ACHN (cell line): ENCODE measurements around the gene PAX7.
"Not testable (repeated sequence)": the region's sequence is repeated elsewhere in the genome, so short reads cannot be mapped to it uniquely, and the experiment has no call there.

Experiments used
- DNase-seq: peaks from one replicate; pipeline ENCODE4 v3.0.0-alpha.2; 2015
- in situ Hi-C: cut with HindIII; loops from 2 replicates; pipeline ENCODE4 v1.10.0; 2017; ENCODE audit warnings: low sequenced_read_pairs, low pct_ligation_motif_present, low pct_unique_long_range_greater_than_20kb

PAX7 gene

GRCh38 chr1:18686540-18686939, 55.9 kb downstream of the PAX7 start:
- in situ Hi-C loops, result no loop called here
- DNase-seq, result no peak

- in situ Hi-C loops, result no loop called here
- no peak for DNase-seq
These were observed 56.6 kb downstream of the PAX7 start for GRCh38 chr1:18687273-18687672.

GRCh38 chr1:18691648-18692047, 61.0 kb downstream of the PAX7 start:
- in situ Hi-C loops, result no loop called here
- no peak for DNase-seq

- in situ Hi-C loops, result no loop called here
- no peak for DNase-seq
These were observed 62.8 kb downstream of the PAX7 start for GRCh38 chr1:18693256-18694098.

- in situ Hi-C loops, DNase-seq: not testable (repeated sequence)
These were observed 63.6 kb downstream of the PAX7 start for GRCh38 chr1:18694289-18694688.

GRCh38 chr1:18697541-18697940, 66.9 kb downstream of the PAX7 start:
- in situ Hi-C loops, result no loop called here
- DNase-seq, result no peak

GRCh38 chr1:18700530-18700929, 69.9 kb downstream of the PAX7 start:
- no peak for DNase-seq
- in situ Hi-C loops, result no loop called here

GRCh38 chr1:18701183-18701582, 70.5 kb downstream of the PAX7 start:
- no peak for DNase-seq
- in situ Hi-C loops, result no loop called here

GRCh38 chr1:18703041-18703621, 72.5 kb downstream of the PAX7 start:
- DNase-seq, result no peak
- in situ Hi-C loops, result no loop called here

- in situ Hi-C loops, result no loop called here
- DNase-seq, result no peak
These were observed 75.2 kb downstream of the PAX7 start for GRCh38 chr1:18705811-18706210.

- no peak for DNase-seq
- in situ Hi-C loops, result no loop called here
These were observed 77.1 kb downstream of the PAX7 start for GRCh38 chr1:18707696-18708257.

GRCh38 chr1:18710002-18710401, 79.4 kb downstream of the PAX7 start:
- no peak for DNase-seq
- in situ Hi-C loops, result no loop called here

GRCh38 chr1:18711003-18711402, 80.4 kb downstream of the PAX7 start:
- DNase-seq, result no peak
- in situ Hi-C loops, result no loop called here

- in situ Hi-C loops, result no loop called here
- no peak for DNase-seq
These were observed 81.0 kb downstream of the PAX7 start for GRCh38 chr1:18711536-18712251.

GRCh38 chr1:18712252-18712600, 81.6 kb downstream of the PAX7 start:
- in situ Hi-C loops, result no loop called here
- DNase-seq, result no peak

- in situ Hi-C loops, result no loop called here
- no peak for DNase-seq
These were observed 83.9 kb downstream of the PAX7 start for GRCh38 chr1:18714404-18715175.

GRCh38 chr1:18716112-18716784, 85.6 kb downstream of the PAX7 start:
- in situ Hi-C loops, result no loop called here

More at GRCh38 chr1:18716112-18716784, 85.6 kb downstream of the PAX7 start:
- no peak for DNase-seq
